ENCODE data around the gene EDNRA. TPM values are rescaled to one million over a fixed set of nuclear protein-coding genes. Genes with fewer than 3 reads are reported as not detected.
A peak's percentile ranks its signal among the peaks of the same experiment; 100 is the strongest.

EDNRA gene
- polyA plus RNA-seq, 1 of the 3 experiments (the other 2 are of a cell fraction), result 1.2 TPM

- Histone ChIP-seq H3K9me2 (no peaks in the 10 kb centered on the region), H3K27ac (ENCODE audit: low read depth in 2 of 2, low read length in 1 of 2) (peak overlapping the region in 1 of 2 experiments; percentile 57; a peak in 1 of 4 replicates), H2AFZ (ENCODE audit: low read depth) (no peak overlapping the region), H3K79me2 (ENCODE audit: insufficient read depth) (no peaks in the 10 kb centered on the region), H3K27me3 (ENCODE audit: insufficient read depth) (no peaks in the 10 kb centered on the region), H3F3A (replicated peaks; ENCODE audit: insufficient read depth) (peaks cover 5% of the 10 kb centered on the region), H3K4me3 (ENCODE audit: low read depth in 2 of 2, low read length in 1 of 2) (no peak overlapping the region; a peak in 1 of 4 replicates), H3K4me2 (no peak overlapping the region), H3K9me3 (no peaks in the 10 kb centered on the region), H3K36me3 (replicated peaks in 1 of 2; ENCODE audit: control insufficient read depth in 1 of 2, insufficient read depth in 2 of 2, low read length in 1 of 2) (no peaks in the 10 kb centered on the region), H3K4me1 (ENCODE audit: control insufficient read depth in 1 of 2, insufficient read depth in 2 of 2, low read depth in 1 of 2, low read length in 1 of 2) (peaks cover 3 to 10% of the 10 kb centered on the region in 2 experiments; a peak in 2 of 4 replicates), H4K20me1 (ENCODE audit: insufficient read depth) (no peaks in the 10 kb centered on the region), H3K9ac (no peak overlapping the region)
- POLR2A ChIA-PET, result no interaction called here
- TF ChIP-seq, protein P1, sequence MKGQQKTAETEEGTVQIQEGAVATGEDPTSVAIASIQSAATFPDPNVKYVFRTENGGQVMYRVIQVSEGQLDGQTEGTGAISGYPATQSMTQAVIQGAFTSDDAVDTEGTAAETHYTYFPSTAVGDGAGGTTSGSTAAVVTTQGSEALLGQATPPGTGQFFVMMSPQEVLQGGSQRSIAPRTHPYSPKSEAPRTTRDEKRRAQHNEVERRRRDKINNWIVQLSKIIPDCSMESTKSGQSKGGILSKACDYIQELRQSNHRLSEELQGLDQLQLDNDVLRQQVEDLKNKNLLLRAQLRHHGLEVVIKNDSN (IDR thresholded peaks at IDR 0.05; ENCODE audit: borderline replicate concordance, low read depth), result no peak
- TF ChIP-seq NRF1 (IDR thresholded peaks at IDR 0.05; ENCODE audit: low read depth, low read length) (peak; percentile 13; the same call in 1 of the 2 replicates), FOXM1 (IDR thresholded peaks at IDR 0.05; ENCODE audit: low read depth) (no peak), TAF1 (IDR thresholded peaks at IDR 0.05; ENCODE audit: borderline replicate concordance, low read depth, low read length) (no peak), SMC3 (IDR thresholded peaks at IDR 0.05; ENCODE audit: low read depth, low read length) (peak; percentile 81), RAD21 (IDR thresholded peaks at IDR 0.05; ENCODE audit: low read length) (peak; percentile 83), CTCF (IDR thresholded peaks at IDR 0.05) (peak; percentile 93)
- WGBS (ENCODE audit: low lambda C conversion rate), result 80% methylated on average over 3 of the region's 3 CpGs
- peak; percentile 44 for DNase-seq
- CTCF ChIA-PET, result interaction anchor here (0.6 to 2.4 kb wide), 37 partner anchors 9 to 500 kb away, joined by 3 to 26 read pairs (median 4); partner anchors contain the start of genes EDNRA and TMEM184C
Measured at GRCh38 chr4:147518846-147519767, 38.2 kb downstream of the EDNRA start.

DNA sequence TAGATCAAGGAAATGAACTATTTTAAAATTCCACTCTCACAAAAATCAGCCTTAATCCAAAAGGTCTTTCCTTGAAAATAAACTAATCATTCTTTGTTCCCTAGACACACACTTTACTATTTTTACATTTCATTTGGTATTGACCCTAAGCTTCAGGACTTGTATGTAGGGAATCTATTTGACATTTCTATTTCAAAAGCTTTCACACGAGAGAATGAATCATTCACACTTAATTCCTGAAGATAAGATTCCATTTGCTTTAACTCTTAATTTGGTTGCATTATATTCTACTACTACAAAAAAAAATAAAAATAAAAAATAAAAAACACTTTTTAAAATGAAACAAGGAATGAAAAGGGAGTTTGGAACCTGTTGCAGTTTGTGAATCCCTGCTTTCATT, 43.7 kb downstream of the EDNRA start:
- no peaks in the 10 kb centered on the region for H3K27me3 ChIP-seq (ENCODE audit: insufficient read depth)
- no peaks in the 10 kb centered on the region for H3K9me3 ChIP-seq
- H4K20me1 ChIP-seq (ENCODE audit: insufficient read depth), result no peaks in the 10 kb centered on the region
- CTCF ChIA-PET, result interaction anchor here (0.7 to 1.7 kb wide), 6 partner anchors 10 to 342 kb away, joined by 3 to 10 read pairs (median 3); partner anchors contain the start of gene TMEM184C
- no peak overlapping the region for H2AFZ ChIP-seq (ENCODE audit: low read depth)
- H3K36me3 ChIP-seq (replicated peaks in 1 of 2; ENCODE audit: control insufficient read depth in 1 of 2, insufficient read depth in 2 of 2, low read length in 1 of 2), result no peaks in the 10 kb centered on the region
- no peaks in the 10 kb centered on the region for H3F3A ChIP-seq (replicated peaks; ENCODE audit: insufficient read depth)
- H3K27ac ChIP-seq (ENCODE audit: low read depth in 2 of 2, low read length in 1 of 2), result no peak overlapping the region
- no peaks in the 10 kb centered on the region for H3K79me2 ChIP-seq (ENCODE audit: insufficient read depth)
- peaks cover 0 to 2% of the 10 kb centered on the region in 2 experiments; a peak in 3 of 4 replicates for H3K4me1 ChIP-seq (ENCODE audit: control insufficient read depth in 1 of 2, insufficient read depth in 2 of 2, low read depth in 1 of 2, low read length in 1 of 2)
- POLR2A ChIA-PET, result no interaction called here
- H3K4me2 ChIP-seq, result no peak overlapping the region
- H3K4me3 ChIP-seq (ENCODE audit: low read depth in 2 of 2, low read length in 1 of 2), result no peak overlapping the region
- no peak for TF ChIP-seq MXI1 (IDR thresholded peaks at IDR 0.05; ENCODE audit: low read depth, low read length)
- no peak for TF ChIP-seq POLR2AphosphoS5 (IDR thresholded peaks at IDR 0.05; ENCODE audit: low read depth, low read length)
- TF ChIP-seq, protein P2, sequence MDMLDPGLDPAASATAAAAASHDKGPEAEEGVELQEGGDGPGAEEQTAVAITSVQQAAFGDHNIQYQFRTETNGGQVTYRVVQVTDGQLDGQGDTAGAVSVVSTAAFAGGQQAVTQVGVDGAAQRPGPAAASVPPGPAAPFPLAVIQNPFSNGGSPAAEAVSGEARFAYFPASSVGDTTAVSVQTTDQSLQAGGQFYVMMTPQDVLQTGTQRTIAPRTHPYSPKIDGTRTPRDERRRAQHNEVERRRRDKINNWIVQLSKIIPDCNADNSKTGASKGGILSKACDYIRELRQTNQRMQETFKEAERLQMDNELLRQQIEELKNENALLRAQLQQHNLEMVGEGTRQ (IDR thresholded peaks at IDR 0.05; ENCODE audit: borderline replicate concordance, low read depth, low read length), result no peak
- TF ChIP-seq RFX5 (IDR thresholded peaks at IDR 0.05; ENCODE audit: low read length), result no peak
- TF ChIP-seq SIN3A (IDR thresholded peaks at IDR 0.05; ENCODE audit: borderline replicate concordance, low read depth, low read length), result no peak
- no peak for TF ChIP-seq TEAD4 (IDR thresholded peaks at IDR 0.05; ENCODE audit: borderline replicate concordance, insufficient read depth)
- H3K9me2 ChIP-seq, result no peaks in the 10 kb centered on the region
- WGBS (ENCODE audit: low lambda C conversion rate), result 60% methylated on average over 1 of the region's 1 CpG
- H3K9ac ChIP-seq, result no peak overlapping the region
- DNase-seq, result no peak

Measured in SK-N-SH (cell line).